ENCODE measurements around the gene RAB28.
A peak's percentile ranks its signal among the peaks of the same experiment; 100 is the strongest.

RAB28 gene

DNA sequence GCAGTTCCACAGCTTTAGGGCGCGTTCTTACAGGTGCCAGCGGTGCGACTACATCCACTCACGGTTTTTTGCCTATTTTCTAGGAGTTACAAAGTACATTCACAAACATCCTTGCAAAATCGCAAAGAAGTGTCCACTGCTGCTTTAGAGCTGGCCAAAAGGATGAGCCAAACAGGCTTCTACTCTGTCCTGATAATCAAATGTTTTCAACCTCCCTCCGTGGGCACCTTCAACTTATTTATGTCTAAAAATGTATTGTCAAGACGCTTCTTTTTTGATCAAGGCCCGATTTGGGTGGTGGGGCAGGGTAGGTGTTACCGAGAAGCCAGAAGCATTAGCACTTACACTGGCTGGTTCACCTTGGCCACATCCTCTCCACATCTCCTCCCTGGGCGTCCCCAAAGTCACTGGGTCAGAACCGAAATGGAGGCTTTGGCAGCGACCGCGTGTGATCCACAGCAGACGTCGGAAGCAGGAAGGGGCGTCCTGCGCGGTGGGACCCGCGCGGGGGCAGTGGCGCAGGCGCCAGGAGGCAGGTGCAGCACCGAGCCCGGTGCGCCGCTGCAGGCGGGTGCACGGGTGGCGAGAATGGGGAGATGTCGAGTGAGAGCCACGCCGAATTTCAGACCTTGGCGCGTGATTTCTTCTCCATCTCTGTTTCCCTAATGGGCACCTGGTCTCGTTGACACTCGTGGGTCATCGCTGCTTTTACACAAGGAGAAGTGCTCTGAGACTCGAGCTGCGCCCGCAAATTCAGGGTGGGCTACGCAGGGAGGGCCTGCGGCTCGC, 43.2 kb upstream of the RAB28 start:
- H3K4me3 ChIP-seq (replicated peaks; ENCODE audit: low read depth, low read length): no peak overlapping the region
- no peak for DNase-seq (ENCODE audit: low read depth)
- no peak for TF ChIP-seq CTCF (IDR thresholded peaks at IDR 0.05; ENCODE audit: low read length, missing control alignments)

DNA sequence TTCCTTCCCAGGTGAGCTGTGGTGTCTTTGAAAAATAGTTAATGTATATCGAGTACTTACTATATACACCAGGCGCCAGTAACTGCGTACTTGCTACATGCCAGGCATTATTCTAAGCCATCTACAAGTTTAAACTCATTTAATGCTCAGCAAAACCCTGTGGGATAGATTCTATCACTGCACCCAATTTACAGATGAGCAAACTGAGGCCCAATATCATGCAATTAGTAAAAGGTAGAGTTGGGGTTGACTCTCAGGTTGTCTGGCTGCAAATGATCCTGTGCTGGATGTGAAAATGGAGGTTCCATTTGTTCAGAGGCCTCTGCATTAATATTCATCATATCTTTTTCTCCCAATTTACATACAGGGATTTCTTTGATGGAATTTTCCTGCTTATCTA, 42.5 kb upstream of the RAB28 start:
- DNase-seq (ENCODE audit: low read depth): no peak
- TF ChIP-seq CTCF (IDR thresholded peaks at IDR 0.05; ENCODE audit: low read length, missing control alignments): no peak
- no peak overlapping the region for H3K4me3 ChIP-seq (replicated peaks; ENCODE audit: low read depth, low read length)

- no peak for DNase-seq (ENCODE audit: low read depth)
- H3K4me3 ChIP-seq (replicated peaks; ENCODE audit: low read depth, low read length): no peak overlapping the region
- no peak for TF ChIP-seq CTCF (IDR thresholded peaks at IDR 0.05; ENCODE audit: low read length, missing control alignments)
Observed at GRCh38 chr4:13525606-13526281, 41.6 kb upstream of the RAB28 start.

GRCh38 chr4:13524504-13525243, 40.5 kb upstream of the RAB28 start:
- no peak for TF ChIP-seq CTCF (IDR thresholded peaks at IDR 0.05; ENCODE audit: low read length, missing control alignments)
- DNase-seq (ENCODE audit: low read depth): peak; percentile 36
- no peak overlapping the region for H3K4me3 ChIP-seq (replicated peaks; ENCODE audit: low read depth, low read length)

- DNase-seq (ENCODE audit: low read depth): no peak
- TF ChIP-seq CTCF (IDR thresholded peaks at IDR 0.05; ENCODE audit: low read length, missing control alignments): no peak
Observed at GRCh38 chr4:13523591-13524503, 39.7 kb upstream of the RAB28 start.

DNA sequence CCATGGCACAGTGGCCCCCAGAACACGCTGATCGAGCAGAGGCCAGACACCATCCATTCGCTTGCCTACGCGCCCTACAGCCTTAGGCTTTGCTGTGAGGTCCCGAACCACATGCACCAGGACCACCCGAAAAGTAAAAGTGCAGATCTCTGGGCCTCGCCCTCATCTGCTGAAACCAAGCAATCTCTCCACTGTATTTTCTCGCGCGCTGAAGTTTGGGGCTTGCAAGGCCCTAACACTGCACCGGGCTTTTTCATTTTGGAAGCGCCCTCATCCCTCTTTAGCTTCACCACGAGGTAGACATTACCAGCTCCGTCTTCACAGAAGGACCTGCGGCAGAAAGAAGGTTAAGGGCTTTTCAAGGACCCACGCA, 39.0 kb upstream of the RAB28 start:
- H3K4me3 ChIP-seq (replicated peaks; ENCODE audit: low read depth, low read length): no peak overlapping the region
- TF ChIP-seq CTCF (IDR thresholded peaks at IDR 0.05; ENCODE audit: low read length, missing control alignments): no peak
- no peak for DNase-seq (ENCODE audit: low read depth)

More at GRCh38 chr4:13523591-13524503, 39.7 kb upstream of the RAB28 start:
- H3K4me3 ChIP-seq (replicated peaks; ENCODE audit: low read depth, low read length): no peak overlapping the region
